Activated naive CD8-positive, alpha-beta T cell treated with anti-CD3 and anti-CD28 coated beads, Interleukin-2, amount 50 U/mL, for 24 hours (primary cell): ENCODE data around the gene NVL.
"Not testable (repeated sequence)": the region's sequence is repeated elsewhere in the genome, so short reads cannot be mapped to it uniquely, and the experiment has no call there.

Experiments
- ATAC-seq: fragments of 150-1000 bp; cut with Tn5 transposase; one replicate; pipeline ENCODE4 v1.10.0; 2021
- DNase-seq: peaks from one replicate; pipeline ENCODE4 v3.0.0; 2021
- H3K27ac Mint-ChIP-seq: one replicate; pipeline ENCODE4 v1.8.0; 2021; ENCODE audit warnings: mild to moderate bottlenecking, mixed read lengths
- H3K27me3 Mint-ChIP-seq: one replicate; pipeline ENCODE4 v1.8.0; 2021; ENCODE audit warnings: mixed read lengths
- H3K36me3 Mint-ChIP-seq: one replicate; pipeline ENCODE4 v1.8.0; 2021; ENCODE audit warnings: low read depth, mixed read lengths
- H3K4me1 Mint-ChIP-seq: one replicate; pipeline ENCODE4 v1.8.0; 2021; ENCODE audit warnings: mixed read lengths
- H3K4me3 Mint-ChIP-seq: one replicate; pipeline ENCODE4 v1.8.0; 2021; ENCODE audit warnings: mild to moderate bottlenecking, moderate library complexity, mixed read lengths
- H3K9me3 Mint-ChIP-seq: one replicate; pipeline ENCODE4 v1.8.0; 2021; ENCODE audit warnings: mixed read lengths

NVL gene

GRCh38 chr1:224317383-224318045, 12.5 kb downstream of the NVL start:
- no peak overlapping the region for H3K4me3 Mint-ChIP-seq
- no peaks in the 10 kb centered on the region for H3K27me3 Mint-ChIP-seq
- H3K4me1 Mint-ChIP-seq: peaks cover 8% of the 10 kb centered on the region
- ATAC-seq: no peak
- peaks cover 27% of the 10 kb centered on the region for H3K36me3 Mint-ChIP-seq
- H3K9me3 Mint-ChIP-seq: no peaks in the 10 kb centered on the region
- DNase-seq: no peak
- no peak overlapping the region for H3K27ac Mint-ChIP-seq

- Mint-ChIP-seq H3K4me1 (peaks cover under 1% of the 10 kb centered on the region), H3K27ac (no peak overlapping the region), H3K4me3 (no peak overlapping the region), H3K9me3 (no peaks in the 10 kb centered on the region), H3K27me3 (no peaks in the 10 kb centered on the region), H3K36me3 (peaks cover 43% of the 10 kb centered on the region)
- ATAC-seq (no peak), DNase-seq (no peak)
Measured at GRCh38 chr1:224312025-224312424, 17.9 kb downstream of the NVL start.

DNA sequence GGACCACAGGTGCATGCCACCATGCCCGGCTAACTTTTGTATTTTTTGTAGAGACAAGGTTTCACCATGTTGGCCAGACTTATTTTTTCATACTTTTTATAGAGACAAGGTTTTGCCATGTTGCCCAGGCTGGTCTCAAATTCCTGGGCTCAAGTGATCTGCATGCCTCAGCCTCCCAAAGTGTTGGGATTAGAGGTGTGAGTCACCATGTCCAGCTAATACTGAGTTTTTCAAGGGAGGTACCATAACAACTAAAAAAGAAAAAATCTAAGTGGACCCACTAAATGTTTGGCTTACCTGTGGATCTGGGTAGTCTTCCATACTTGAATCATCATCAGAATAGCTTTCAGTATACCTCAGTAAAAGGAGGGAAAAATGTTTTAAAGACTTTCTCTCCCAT, 18.5 kb downstream of the NVL start:
- not testable (repeated sequence) for H3K4me1 Mint-ChIP-seq, DNase-seq, ATAC-seq, H3K4me3 Mint-ChIP-seq, H3K27ac Mint-ChIP-seq, H3K27me3 Mint-ChIP-seq, H3K9me3 Mint-ChIP-seq
- peaks cover 44% of the 10 kb centered on the region for H3K36me3 Mint-ChIP-seq

DNA sequence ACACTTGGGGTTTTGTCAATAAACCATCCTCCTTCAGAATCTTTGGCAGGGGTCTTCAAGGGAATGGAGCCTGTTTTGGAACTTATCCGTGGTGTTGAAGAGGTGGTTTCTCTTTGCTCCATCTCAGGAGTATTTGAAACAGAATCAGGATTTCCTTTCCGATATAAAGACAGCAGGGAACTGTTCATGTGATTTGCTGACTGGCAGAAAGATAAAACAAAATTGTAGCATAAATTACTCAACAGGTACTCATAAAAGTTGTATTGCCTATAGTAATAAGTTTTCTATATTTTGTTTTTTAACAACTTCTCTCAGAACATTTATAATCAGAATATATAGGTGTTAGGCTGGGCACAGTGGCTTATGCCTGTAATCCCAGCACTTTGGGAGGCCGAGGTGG, 21.9 kb downstream of the NVL start:
- H3K4me1 Mint-ChIP-seq: no peaks in the 10 kb centered on the region
- no peaks in the 10 kb centered on the region for H3K9me3 Mint-ChIP-seq
- no peak overlapping the region for H3K27ac Mint-ChIP-seq
- DNase-seq: no peak
- H3K36me3 Mint-ChIP-seq: peaks cover 46% of the 10 kb centered on the region
- no peak for ATAC-seq
- no peaks in the 10 kb centered on the region for H3K27me3 Mint-ChIP-seq
- H3K4me3 Mint-ChIP-seq: no peak overlapping the region

GRCh38 chr1:224304767-224305166, 25.2 kb downstream of the NVL start:
- no peaks in the 10 kb centered on the region for H3K9me3 Mint-ChIP-seq
- no peaks in the 10 kb centered on the region for H3K27me3 Mint-ChIP-seq
- no peak overlapping the region for H3K27ac Mint-ChIP-seq
- peaks cover 44% of the 10 kb centered on the region for H3K36me3 Mint-ChIP-seq
- no peak overlapping the region for H3K4me3 Mint-ChIP-seq
- DNase-seq: no peak
- H3K4me1 Mint-ChIP-seq: no peaks in the 10 kb centered on the region
- ATAC-seq: no peak

- ATAC-seq (no peak), DNase-seq (no peak)
- Mint-ChIP-seq H3K9me3 (no peaks in the 10 kb centered on the region), H3K36me3 (peaks cover 47% of the 10 kb centered on the region), H3K4me1 (no peaks in the 10 kb centered on the region), H3K4me3 (no peak overlapping the region), H3K27ac (no peak overlapping the region), H3K27me3 (no peaks in the 10 kb centered on the region)
Measured at GRCh38 chr1:224302947-224303346, 27.0 kb downstream of the NVL start.

DNA sequence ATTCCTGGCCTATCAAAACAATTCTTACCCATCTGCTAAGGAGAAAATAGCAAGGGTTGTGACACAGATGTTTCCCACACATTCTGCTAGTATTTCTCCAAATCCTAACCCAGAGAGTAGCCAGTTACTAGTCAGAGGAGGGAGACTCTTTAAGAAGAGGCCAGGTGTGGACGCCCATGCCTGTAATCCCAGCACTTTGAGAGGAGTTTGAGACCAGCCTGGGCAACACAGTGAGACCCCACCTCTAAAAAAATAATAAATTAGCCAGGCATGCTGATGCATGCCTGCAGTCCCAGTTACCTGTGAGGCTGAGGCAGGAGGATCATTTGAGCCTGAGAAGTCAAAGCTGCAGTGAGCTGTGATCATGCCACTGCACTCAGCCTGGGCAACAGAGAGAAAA, 28.6 kb downstream of the NVL start:
- no peaks in the 10 kb centered on the region for H3K27me3 Mint-ChIP-seq
- H3K4me3 Mint-ChIP-seq: no peak overlapping the region
- H3K27ac Mint-ChIP-seq: no peak overlapping the region
- ATAC-seq (no peak), DNase-seq (no peak)
- H3K36me3 Mint-ChIP-seq: peaks cover 46% of the 10 kb centered on the region
- no peaks in the 10 kb centered on the region for H3K4me1 Mint-ChIP-seq
- H3K9me3 Mint-ChIP-seq: no peaks in the 10 kb centered on the region

DNA sequence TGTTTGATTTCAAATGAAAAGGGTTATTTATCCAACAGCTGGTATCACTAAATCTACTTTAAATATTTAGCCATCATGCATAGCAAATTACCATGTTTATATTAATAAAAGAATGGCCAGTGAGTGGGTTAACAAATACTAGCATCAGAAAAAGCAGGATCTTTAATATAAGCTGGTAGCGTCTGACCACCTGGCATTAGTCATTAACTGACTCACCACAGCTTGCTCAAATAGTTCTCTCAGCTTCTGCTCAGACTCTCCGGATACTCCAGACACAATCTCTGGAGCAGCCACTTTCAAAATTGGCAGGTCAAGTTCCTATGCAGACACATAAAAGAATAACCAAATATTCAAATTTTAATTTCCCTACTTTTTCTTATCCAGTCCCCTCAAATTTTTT, 29.6 kb downstream of the NVL start:
- Mint-ChIP-seq H3K4me1 (no peaks in the 10 kb centered on the region), H3K9me3 (no peaks in the 10 kb centered on the region), H3K36me3 (peaks cover 45% of the 10 kb centered on the region), H3K4me3 (no peak overlapping the region), H3K27ac (no peak overlapping the region), H3K27me3 (no peaks in the 10 kb centered on the region)
- DNase-seq (no peak), ATAC-seq (no peak)

DNA sequence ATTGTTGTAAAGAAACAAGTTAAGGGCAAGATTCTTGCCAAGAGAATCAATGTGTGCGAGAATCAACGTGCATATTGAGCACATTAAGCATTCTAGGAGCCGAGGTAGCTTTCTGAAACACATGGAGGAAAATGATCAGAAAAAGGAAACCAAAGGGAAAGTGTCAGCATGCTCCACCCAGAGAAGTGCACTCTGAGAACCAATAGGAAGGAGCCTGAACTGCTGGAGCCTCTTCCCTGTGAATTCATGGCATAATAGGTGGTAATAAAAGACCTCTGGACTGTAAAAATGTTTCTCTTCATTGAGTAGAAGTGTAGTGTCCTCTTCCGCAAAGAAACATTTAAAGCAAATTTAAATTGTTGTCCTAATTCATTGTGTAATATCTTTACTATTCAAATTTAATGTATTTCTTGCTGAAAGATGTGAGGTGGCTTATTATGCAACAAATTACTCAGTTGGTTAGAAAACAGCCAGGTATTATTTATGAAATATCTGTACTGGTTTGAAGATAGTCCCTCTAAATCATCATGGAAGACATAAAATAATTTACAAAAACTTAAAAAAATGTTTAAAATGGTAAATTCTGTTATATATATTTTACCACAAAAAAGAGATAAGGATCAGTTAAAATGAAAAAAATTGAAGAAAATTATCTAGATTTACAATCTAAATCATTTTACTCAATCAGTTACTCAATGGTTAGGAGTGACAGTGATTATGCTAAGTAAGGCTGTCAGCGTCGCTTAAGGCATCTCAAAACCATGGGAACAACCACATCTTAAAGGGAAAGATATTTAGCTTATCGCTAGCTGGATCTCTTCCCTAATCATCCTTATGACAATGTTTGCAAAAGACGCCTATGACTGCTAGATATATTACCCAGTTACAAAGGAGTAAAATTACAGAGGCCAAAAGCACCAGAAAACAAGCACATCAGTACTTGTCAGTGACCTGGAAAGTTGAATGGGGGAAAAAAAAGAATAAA, 31.3 kb downstream of the NVL start:
- Mint-ChIP-seq H3K4me1 (no peaks in the 10 kb centered on the region), H3K27me3 (no peaks in the 10 kb centered on the region), H3K36me3 (peaks cover 46% of the 10 kb centered on the region), H3K27ac (no peak overlapping the region), H3K9me3 (no peaks in the 10 kb centered on the region), H3K4me3 (no peak overlapping the region)
- DNase-seq (no peak), ATAC-seq (no peak)

DNA sequence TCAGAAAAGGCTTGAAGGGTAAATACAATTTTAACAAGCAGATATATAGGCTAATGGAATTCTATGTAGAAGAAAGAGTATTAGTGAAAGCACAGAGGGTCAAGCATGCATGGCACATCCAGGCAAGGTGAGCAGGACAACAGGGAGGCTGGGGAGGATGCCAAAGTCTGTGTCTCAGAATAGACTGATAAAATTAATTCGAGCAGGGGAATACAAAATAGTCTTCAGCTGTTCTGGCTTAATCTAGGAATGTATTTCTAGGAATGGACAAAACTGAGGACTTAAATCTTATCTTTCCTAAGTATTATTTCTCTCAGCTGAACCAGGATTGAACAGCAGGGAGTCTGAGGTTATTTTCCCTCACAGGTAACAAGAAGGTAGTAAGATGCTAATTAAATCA, 35.2 kb downstream of the NVL start:
- Mint-ChIP-seq H3K4me1 (no peaks in the 10 kb centered on the region), H3K4me3 (no peak overlapping the region), H3K9me3 (no peaks in the 10 kb centered on the region), H3K27me3 (no peaks in the 10 kb centered on the region), H3K27ac (peak overlapping the region; percentile 16), H3K36me3 (peaks cover 41% of the 10 kb centered on the region)
- ATAC-seq (no peak), DNase-seq (no peak)

DNA sequence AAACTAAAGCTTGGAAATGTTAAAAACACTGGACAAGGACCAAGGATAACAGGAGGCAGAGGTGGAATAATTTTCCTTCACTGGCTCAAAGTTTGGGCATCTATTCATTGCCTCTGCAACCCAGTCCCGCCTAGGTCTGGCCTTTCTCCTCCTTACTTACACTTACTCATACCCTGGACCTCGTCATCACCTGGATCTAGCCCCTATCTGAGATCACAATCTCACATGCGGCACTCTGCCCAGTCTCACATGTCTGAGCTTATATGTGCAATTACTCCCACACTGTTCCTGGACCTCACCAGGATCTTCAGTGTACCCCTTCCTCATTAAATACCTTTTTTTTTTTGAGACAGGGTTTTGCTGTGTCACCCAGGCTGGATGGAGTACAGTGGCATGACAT, 37.6 kb downstream of the NVL start:
- H3K4me1 Mint-ChIP-seq: no peaks in the 10 kb centered on the region
- H3K4me3 Mint-ChIP-seq: no peak overlapping the region
- no peaks in the 10 kb centered on the region for H3K9me3 Mint-ChIP-seq
- H3K36me3 Mint-ChIP-seq: peaks cover 32% of the 10 kb centered on the region
- H3K27ac Mint-ChIP-seq: no peak overlapping the region
- no peak for ATAC-seq
- H3K27me3 Mint-ChIP-seq: no peaks in the 10 kb centered on the region
- DNase-seq: no peak

- Mint-ChIP-seq H3K27ac (no peak overlapping the region), H3K9me3 (no peaks in the 10 kb centered on the region), H3K4me3 (no peak overlapping the region), H3K36me3 (peaks cover 25% of the 10 kb centered on the region), H3K4me1 (no peaks in the 10 kb centered on the region), H3K27me3 (no peaks in the 10 kb centered on the region)
- DNase-seq (no peak), ATAC-seq (no peak)
Measured at GRCh38 chr1:224289396-224289795, 40.6 kb downstream of the NVL start.

DNA sequence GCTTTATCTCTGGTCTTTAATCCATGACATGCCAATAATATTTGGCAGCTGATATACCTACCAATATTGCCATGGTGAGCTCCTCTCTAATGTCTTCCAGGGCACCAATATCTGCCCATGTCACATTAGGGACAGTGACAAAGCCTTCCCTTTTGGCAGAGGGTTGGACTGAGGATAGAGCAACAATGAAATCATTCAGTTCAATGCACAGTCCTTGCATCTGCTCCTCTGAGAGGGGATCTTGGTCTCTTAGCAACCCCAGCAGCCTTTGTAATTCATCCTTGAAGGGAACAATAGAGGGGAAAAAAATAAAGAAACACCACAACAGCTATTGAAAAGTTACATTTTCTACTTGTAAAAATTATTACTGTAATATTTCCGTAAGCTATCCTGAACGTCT, 42.3 kb downstream of the NVL start:
- Mint-ChIP-seq H3K27me3 (no peaks in the 10 kb centered on the region), H3K36me3 (peaks cover 15% of the 10 kb centered on the region), H3K4me1 (no peaks in the 10 kb centered on the region), H3K27ac (no peak overlapping the region), H3K9me3 (no peaks in the 10 kb centered on the region), H3K4me3 (no peak overlapping the region)
- ATAC-seq (no peak), DNase-seq (no peak)

DNA sequence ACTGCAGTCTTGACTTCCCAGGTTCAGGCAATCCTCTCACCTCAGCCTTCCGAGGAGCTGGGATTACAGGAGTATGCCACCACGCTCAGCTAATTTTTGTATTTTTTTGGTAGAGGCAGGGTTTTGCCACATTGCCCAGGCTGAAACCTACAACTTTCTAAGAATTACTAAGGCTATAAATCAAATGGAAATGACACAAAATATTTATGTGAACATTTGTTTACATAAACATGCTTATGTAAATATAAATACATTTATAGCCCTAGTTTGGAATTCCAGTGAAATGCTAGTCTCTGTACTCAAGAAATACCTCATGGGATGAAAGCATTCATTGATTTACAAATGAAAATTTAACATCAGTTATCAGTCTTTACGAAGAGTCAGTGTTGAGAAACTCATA, 47.8 kb downstream of the NVL start:
- H3K27ac Mint-ChIP-seq: no peak overlapping the region
- H3K27me3 Mint-ChIP-seq: no peaks in the 10 kb centered on the region
- ATAC-seq (no peak), DNase-seq (no peak)
- H3K4me3 Mint-ChIP-seq: no peak overlapping the region
- no peaks in the 10 kb centered on the region for H3K9me3 Mint-ChIP-seq
- peaks cover 23% of the 10 kb centered on the region for H3K36me3 Mint-ChIP-seq
- H3K4me1 Mint-ChIP-seq: no peaks in the 10 kb centered on the region

DNA sequence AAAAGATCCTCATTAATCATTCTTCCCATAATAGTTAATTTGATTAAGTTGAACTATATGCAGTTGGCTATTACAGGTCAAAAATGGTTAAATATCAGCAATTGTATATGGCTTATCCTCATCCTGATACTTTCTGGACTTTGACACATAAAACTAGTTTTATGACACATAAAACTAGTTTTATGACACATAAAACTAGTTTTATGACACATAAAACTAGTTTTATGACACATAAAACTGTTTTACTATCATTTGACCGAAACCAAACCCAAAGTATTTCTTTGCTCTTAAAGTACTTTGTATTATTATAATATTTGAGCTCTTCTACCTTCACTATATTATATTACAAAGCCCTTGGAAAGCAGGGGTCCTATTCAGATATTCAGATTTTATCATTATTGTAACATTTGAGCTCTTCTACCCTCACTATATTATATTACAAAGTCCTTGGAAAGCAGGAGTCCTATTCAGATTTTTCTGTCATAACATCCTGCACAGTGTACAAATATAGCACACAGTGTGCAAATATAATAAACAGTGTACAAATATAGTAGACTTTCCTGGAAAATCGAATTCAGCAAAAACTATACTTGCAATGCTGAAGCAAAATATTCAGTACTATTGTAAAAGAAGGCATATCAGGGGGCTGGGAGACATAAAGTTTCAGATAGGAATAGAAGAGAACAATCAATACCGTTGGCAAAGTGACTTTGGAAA, 53.0 kb downstream of the NVL start:
- Mint-ChIP-seq H3K36me3 (peaks cover 23% of the 10 kb centered on the region), H3K27me3 (no peaks in the 10 kb centered on the region), H3K27ac (no peak overlapping the region), H3K9me3 (no peaks in the 10 kb centered on the region), H3K4me3 (no peak overlapping the region), H3K4me1 (no peaks in the 10 kb centered on the region)
- DNase-seq (no peak), ATAC-seq (no peak)
